Activated CD8-positive, alpha-beta T cell treated with anti-CD3 and anti-CD28 coated beads, Interleukin-2, amount 10 ng/mL, durations not matched to agents 7 days and 5 days (primary cell): ENCODE measurements around the gene IFIT2. TPM values are rescaled to one million over a fixed set of nuclear protein-coding genes. Genes with fewer than 3 reads are reported as not detected.

Experiments
- ATAC-seq: fragments of 150-1000 bp; cut with Tn5 transposase; one replicate; pipeline ENCODE4 v1.10.0; 2021; ENCODE audit warnings: moderate library complexity
- CTCF ChIA-PET: fragments of 350-600 bp; sonication (Branson Sonifier 250); formaldehyde crosslinking; loops from one replicate; lab custom pipeline; 2021; ENCODE audit warnings: antibody characterized with exemption; lab: Charles Lee
- POLR2A ChIA-PET: fragments of 350-600 bp; sonication (Branson Sonifier 250); formaldehyde crosslinking; loops from one replicate; lab custom pipeline; 2021; ENCODE audit warnings: antibody characterized with exemption; lab: Charles Lee
- DNase-seq: peaks from one replicate; pipeline ENCODE4 v3.0.0-alpha.2; 2020
- H3K27ac Mint-ChIP-seq: one replicate; pipeline ENCODE4 v1.8.0; 2021; ENCODE audit warnings: mild to moderate bottlenecking, mixed read lengths
- H3K27me3 Mint-ChIP-seq: one replicate; pipeline ENCODE4 v1.8.0; 2021; ENCODE audit warnings: low read depth, mixed read lengths
- H3K36me3 Mint-ChIP-seq: one replicate; pipeline ENCODE4 v1.8.0; 2021; ENCODE audit warnings: low read depth, mixed read lengths
- H3K4me1 Mint-ChIP-seq: one replicate; pipeline ENCODE4 v1.8.0; 2021; ENCODE audit warnings: low read depth, mixed read lengths
- H3K4me3 Mint-ChIP-seq: one replicate; pipeline ENCODE4 v1.8.0; 2021; ENCODE audit warnings: mild to moderate bottlenecking, mixed read lengths
- H3K9me3 Mint-ChIP-seq: one replicate; pipeline ENCODE4 v1.8.0; 2022; ENCODE audit warnings: mixed read lengths; ENCODE audit not compliant: insufficient read depth
- total RNA-seq, 2 experiments: library from RNA; stranded (reverse); gene quantifications; one replicate each; pipeline ENCODE4 v1.2.3, GENCODE V29; 2021

The IFIT2 gene
- total RNA-seq, 2 experiments from 2014 or later, result 7.3 TPM

- peaks cover 6% of the 10 kb centered on the region for H3K9me3 Mint-ChIP-seq
- DNase-seq, result no peak
- no peak for ATAC-seq
- H3K27ac Mint-ChIP-seq, result no peak overlapping the region
- H3K4me1 Mint-ChIP-seq, result peaks cover 2% of the 10 kb centered on the region
- peaks cover 6% of the 10 kb centered on the region for H3K27me3 Mint-ChIP-seq
- no peak overlapping the region for H3K4me3 Mint-ChIP-seq
- H3K36me3 Mint-ChIP-seq, result peaks cover 2% of the 10 kb centered on the region
- POLR2A ChIA-PET, result no interaction called here
- CTCF ChIA-PET, result no interaction called here
Measured at GRCh38 chr10:89266721-89267453, 35.0 kb upstream of the IFIT2 start.

GRCh38 chr10:89269433-89270152 is 32.3 kb upstream of the IFIT2 start:
- POLR2A ChIA-PET, result no interaction called here
- peaks cover 2% of the 10 kb centered on the region for H3K4me1 Mint-ChIP-seq
- no peak overlapping the region for H3K4me3 Mint-ChIP-seq

GRCh38 chr10:89270153-89270483 is 31.7 kb upstream of the IFIT2 start:
- H3K4me3 Mint-ChIP-seq, result no peak overlapping the region
- ATAC-seq (no peak), DNase-seq (no peak)
- H3K36me3 Mint-ChIP-seq, result no peaks in the 10 kb centered on the region
- peaks cover 28% of the 10 kb centered on the region for H3K27me3 Mint-ChIP-seq
- CTCF ChIA-PET, result interaction anchor here (1.1 to 1.5 kb wide), 4 partner anchors 57 to 144 kb away, joined by 3 to 4 read pairs (median 4); partner anchors contain the start of genes IFIT3 and IFIT5
- peaks cover 2% of the 10 kb centered on the region for H3K4me1 Mint-ChIP-seq
- H3K27ac Mint-ChIP-seq, result no peak overlapping the region
- POLR2A ChIA-PET, result interaction anchor here (0.5 kb wide), 1 partner anchor 71 kb away, joined by 3 read pairs; no protein-coding TSS in a partner anchor
- no peaks in the 10 kb centered on the region for H3K9me3 Mint-ChIP-seq

More at GRCh38 chr10:89269433-89270152, 32.3 kb upstream of the IFIT2 start:
- CTCF ChIA-PET, result interaction anchor here (1.1 to 1.5 kb wide), 4 partner anchors 58 to 145 kb away, joined by 3 to 4 read pairs (median 4); partner anchors contain the start of genes IFIT3 and IFIT5
- H3K9me3 Mint-ChIP-seq, result no peaks in the 10 kb centered on the region
- H3K27ac Mint-ChIP-seq, result no peak overlapping the region
- no peak for DNase-seq
- ATAC-seq, result no peak
- peaks cover 24% of the 10 kb centered on the region for H3K27me3 Mint-ChIP-seq
- no peaks in the 10 kb centered on the region for H3K36me3 Mint-ChIP-seq

GRCh38 chr10:89271532-89271931 is 30.3 kb upstream of the IFIT2 start:
- peaks cover 30% of the 10 kb centered on the region for H3K27me3 Mint-ChIP-seq
- POLR2A ChIA-PET, result no interaction called here
- H3K27ac Mint-ChIP-seq, result no peak overlapping the region
- H3K4me3 Mint-ChIP-seq, result no peak overlapping the region
- no peaks in the 10 kb centered on the region for H3K36me3 Mint-ChIP-seq
- ATAC-seq (no peak), DNase-seq (no peak)
- H3K4me1 Mint-ChIP-seq, result peaks cover 2% of the 10 kb centered on the region
- CTCF ChIA-PET, result no interaction called here
- no peaks in the 10 kb centered on the region for H3K9me3 Mint-ChIP-seq

GRCh38 chr10:89273680-89274079 is 28.2 kb upstream of the IFIT2 start:
- DNase-seq (no peak), ATAC-seq (no peak)
- Mint-ChIP-seq H3K4me1 (no peaks in the 10 kb centered on the region), H3K9me3 (no peaks in the 10 kb centered on the region), H3K27ac (no peak overlapping the region), H3K4me3 (no peak overlapping the region), H3K27me3 (peaks cover 37% of the 10 kb centered on the region), H3K36me3 (no peaks in the 10 kb centered on the region)
- ChIA-PET CTCF (interaction anchor here (0.9 to 1.0 kb wide), 2 partner anchors 29 to 153 kb away, joined by 3 read pairs; no protein-coding TSS in a partner anchor), POLR2A (interaction anchor here (1.3 kb wide), 1 partner anchor 22 kb away, joined by 3 read pairs; the partner anchor contains the start of gene LIPA)

GRCh38 chr10:89274928-89275327 is 26.9 kb upstream of the IFIT2 start:
- Mint-ChIP-seq H3K36me3 (no peaks in the 10 kb centered on the region), H3K27me3 (peaks cover 37% of the 10 kb centered on the region), H3K27ac (no peak overlapping the region), H3K4me1 (no peaks in the 10 kb centered on the region), H3K9me3 (no peaks in the 10 kb centered on the region), H3K4me3 (no peak overlapping the region)
- DNase-seq, result no peak
- ATAC-seq, result no peak
- CTCF ChIA-PET, result interaction anchor here (1.3 kb wide), 1 partner anchor 287 kb away, joined by 3 read pairs; no protein-coding TSS in a partner anchor
- POLR2A ChIA-PET, result no interaction called here

- no peaks in the 10 kb centered on the region for H3K9me3 Mint-ChIP-seq
- H3K27ac Mint-ChIP-seq, result no peak overlapping the region
- H3K27me3 Mint-ChIP-seq, result peaks cover 37% of the 10 kb centered on the region
- ChIA-PET POLR2A (no interaction called here), CTCF (interaction anchor here (1.1 to 1.3 kb wide), 2 partner anchors 17 to 287 kb away, joined by 3 to 4 read pairs; no protein-coding TSS in a partner anchor)
- H3K4me1 Mint-ChIP-seq, result no peaks in the 10 kb centered on the region
- H3K36me3 Mint-ChIP-seq, result no peaks in the 10 kb centered on the region
- DNase-seq (no peak), ATAC-seq (no peak)
- no peak overlapping the region for H3K4me3 Mint-ChIP-seq
Measured at GRCh38 chr10:89275383-89275782, 26.5 kb upstream of the IFIT2 start.

- H3K36me3 Mint-ChIP-seq, result no peaks in the 10 kb centered on the region
Measured at GRCh38 chr10:89278034-89278535, 23.8 kb upstream of the IFIT2 start.

GRCh38 chr10:89278900-89279392 is 22.9 kb upstream of the IFIT2 start:
- DNase-seq, result no peak
- Mint-ChIP-seq H3K4me3 (no peak overlapping the region), H3K9me3 (no peaks in the 10 kb centered on the region), H3K36me3 (no peaks in the 10 kb centered on the region), H3K4me1 (no peaks in the 10 kb centered on the region), H3K27ac (no peak overlapping the region), H3K27me3 (peaks cover 27% of the 10 kb centered on the region)
- POLR2A ChIA-PET, result no interaction called here
- no peak for ATAC-seq
- CTCF ChIA-PET, result no interaction called here

More at GRCh38 chr10:89278034-89278535, 23.8 kb upstream of the IFIT2 start:
- no peak overlapping the region for H3K4me3 Mint-ChIP-seq
- ChIA-PET CTCF (no interaction called here), POLR2A (no interaction called here)
- no peak overlapping the region for H3K27ac Mint-ChIP-seq
- H3K4me1 Mint-ChIP-seq, result no peaks in the 10 kb centered on the region
- no peaks in the 10 kb centered on the region for H3K9me3 Mint-ChIP-seq
- DNase-seq (no peak), ATAC-seq (no peak)
- H3K27me3 Mint-ChIP-seq, result peaks cover 29% of the 10 kb centered on the region

- ChIA-PET POLR2A (no interaction called here), CTCF (no interaction called here)
- no peak for DNase-seq
- Mint-ChIP-seq H3K27ac (no peak overlapping the region), H3K9me3 (no peaks in the 10 kb centered on the region), H3K4me3 (no peak overlapping the region), H3K27me3 (peaks cover 26% of the 10 kb centered on the region), H3K36me3 (no peaks in the 10 kb centered on the region), H3K4me1 (no peaks in the 10 kb centered on the region)
- ATAC-seq, result no peak
Measured at GRCh38 chr10:89279421-89279869, 22.4 kb upstream of the IFIT2 start.

GRCh38 chr10:89280508-89280907 is 21.3 kb upstream of the IFIT2 start:
- Mint-ChIP-seq H3K36me3 (no peaks in the 10 kb centered on the region), H3K4me3 (no peak overlapping the region), H3K4me1 (no peaks in the 10 kb centered on the region), H3K27me3 (peaks cover 23% of the 10 kb centered on the region), H3K27ac (no peak overlapping the region), H3K9me3 (no peaks in the 10 kb centered on the region)
- POLR2A ChIA-PET, result no interaction called here
- ATAC-seq, result no peak
- CTCF ChIA-PET, result no interaction called here
- DNase-seq, result no peak
